Gastrocnemius medialis (tissue), 4 donors: Measurements from ENCODE around the gene HERC2.

Source experiments
- CTCF ChIP-seq, 5 experiments: fragments of 450-650 bp in 3 of 5; fragments of 200-600 bp in 2 of 5; sonication (generic) in 2 of 5; IDR thresholded peaks in 4 of 5; conservative IDR thresholded peaks in 1 of 5; 1 replicate in 4 of 5; 2 replicates in 1 of 5; pipeline ENCODE4 v1.5.1; 2016 to 2019; ENCODE audit warnings: antibody characterized with exemption in 5 of 5, mild to moderate bottlenecking in 3 of 5, moderate library complexity in 3 of 5
- POLR2A ChIP-seq, 2 donors: fragments of 450-650 bp; IDR thresholded peaks; one replicate each; pipeline ENCODE4 v1.6.1; 2017; ENCODE audit warnings: antibody characterized with exemption in 2 of 2, mild to moderate bottlenecking in 2 of 2, moderate library complexity in 2 of 2

- no peak for TF ChIP-seq POLR2A (IDR thresholded peaks at IDR 0.05)
- TF ChIP-seq CTCF (IDR thresholded peaks at IDR 0.05 in 4 of 5, conservative IDR thresholded peaks at IDR 0.05 in 1 of 5), result no peak
Measured at GRCh38 chr15:28098360-28098765, 223.6 kb downstream of the HERC2 start.
